WTC11 (cell line): Measurements from ENCODE around the gene FYN. TPM values are rescaled to one million over a fixed set of nuclear protein-coding genes. Genes with fewer than 3 reads are reported as not detected.

ENCODE experiments used
- ATAC-seq: fragments of 200-7000 bp; cut with Tn5 transposase; 2 replicates; pipeline ENCODE4 v1.10.0; 2021; ENCODE audit warnings: mild to moderate bottlenecking, moderate library complexity
- CTCF ChIA-PET: fragments of 300-600 bp; sonication (Branson Sonifier 250); formaldehyde crosslinking; loops from one replicate; lab custom pipeline; 2021; ENCODE audit warnings: antibody characterized with exemption; lab: Charles Lee
- POLR2A ChIA-PET: fragments of 350-600 bp; sonication (Branson Sonifier 250); formaldehyde crosslinking; loops from one replicate; lab custom pipeline; 2021; ENCODE audit warnings: antibody characterized with exemption; lab: Charles Lee
- DNase-seq: peaks from one replicate; pipeline ENCODE4 v3.0.0; 2021; ENCODE audit warnings: low spot score
- H3K27ac Mint-ChIP-seq: 2 replicates; pipeline ENCODE4 v1.8.0; 2021; ENCODE audit warnings: mixed read lengths
- H3K27me3 Mint-ChIP-seq: 2 replicates; pipeline ENCODE4 v1.8.0; 2021; ENCODE audit warnings: low read depth, mild to moderate bottlenecking, moderate library complexity, mixed read lengths
- H3K36me3 Mint-ChIP-seq: 2 replicates; pipeline ENCODE4 v1.8.0; 2021; ENCODE audit warnings: mixed read lengths
- H3K4me1 Mint-ChIP-seq: 2 replicates; pipeline ENCODE4 v1.8.0; 2022; ENCODE audit warnings: mixed read lengths
- H3K4me3 Mint-ChIP-seq: 2 replicates; pipeline ENCODE4 v1.8.0; 2021; ENCODE audit warnings: mild to moderate bottlenecking, moderate library complexity, mixed read lengths
- H3K9me3 Mint-ChIP-seq: 2 replicates; pipeline ENCODE4 v1.8.0; 2021; ENCODE audit warnings: mixed read lengths
- ARID4B ChIP-seq: sonication (generic); formaldehyde crosslinking; IDR thresholded peaks from 2 replicates; pipeline ENCODE4 v1.8.0; 2023; ENCODE audit warnings: missing genetic modification reagents, mild to moderate bottlenecking, borderline replicate concordance
- CREB1 ChIP-seq: sonication (generic); formaldehyde crosslinking; IDR thresholded peaks from 2 replicates; pipeline ENCODE4 v1.8.0; 2023; ENCODE audit warnings: mild to moderate bottlenecking, missing genetic modification reagents
- E2F1 ChIP-seq: sonication (generic); formaldehyde crosslinking; IDR thresholded peaks from 2 replicates; pipeline ENCODE4 v1.8.0; 2022; ENCODE audit warnings: mild to moderate bottlenecking, missing genetic modification reagents
- EMX1 ChIP-seq: fragments of 250-450 bp; sonication (Bioruptor Pico); IDR thresholded peaks from 2 replicates; pipeline ENCODE4 v1.8.0; 2021; ENCODE audit warnings: mild to moderate bottlenecking
- ESRRA ChIP-seq: sonication (generic); formaldehyde crosslinking; IDR thresholded peaks from 2 replicates; pipeline ENCODE4 v1.8.1; 2022; ENCODE audit warnings: mild to moderate bottlenecking, missing genetic modification reagents, borderline replicate concordance
- ETV6 ChIP-seq: sonication (generic); formaldehyde crosslinking; IDR thresholded peaks from 2 replicates; pipeline ENCODE4 v1.8.1; 2022; ENCODE audit warnings: mild to moderate bottlenecking, missing genetic modification reagents
- FOXJ3 ChIP-seq: sonication (generic); formaldehyde crosslinking; IDR thresholded peaks from 2 replicates; pipeline ENCODE4 v1.9.0; 2021; ENCODE audit warnings: missing genetic modification reagents, mild to moderate bottlenecking, borderline replicate concordance
- JUN ChIP-seq: sonication (generic); formaldehyde crosslinking; IDR thresholded peaks from 2 replicates; pipeline ENCODE4 v1.8.0; 2023; ENCODE audit warnings: mild to moderate bottlenecking, missing genetic modification reagents
- NR3C1 ChIP-seq: sonication (generic); formaldehyde crosslinking; conservative IDR thresholded peaks from 2 replicates; pipeline ENCODE4 v1.8.1; 2023; ENCODE audit warnings: low read depth, mild to moderate bottlenecking, missing genetic modification reagents
- RORB ChIP-seq: fragments of 250-450 bp; sonication (Bioruptor Pico); IDR thresholded peaks from 2 replicates; pipeline ENCODE4 v1.9.0; 2021; ENCODE audit warnings: mild to moderate bottlenecking
- SMAD4 ChIP-seq: sonication (generic); formaldehyde crosslinking; IDR thresholded peaks from 2 replicates; pipeline ENCODE4 v1.8.0; 2022; ENCODE audit warnings: mild to moderate bottlenecking, missing genetic modification reagents
- TEAD1 ChIP-seq: sonication (generic); formaldehyde crosslinking; IDR thresholded peaks from 2 replicates; pipeline ENCODE4 v1.8.0; 2022; ENCODE audit warnings: mild to moderate bottlenecking, missing genetic modification reagents
- ZNF396 ChIP-seq: fragments of 250-450 bp; sonication (Bioruptor Pico); IDR thresholded peaks from 2 replicates; pipeline ENCODE4 v1.8.0; 2021; ENCODE audit warnings: mild to moderate bottlenecking, moderate library complexity, borderline replicate concordance
- ZNF671 ChIP-seq: fragments of 250-450 bp; sonication (Bioruptor Pico); IDR thresholded peaks from 2 replicates; pipeline ENCODE4 v1.8.0; 2021; ENCODE audit warnings: mild to moderate bottlenecking
- total RNA-seq: library from RNA; stranded (reverse); gene quantifications from 3 replicates; pipeline ENCODE4 v1.2.3, GENCODE V29; 2021
- TF ChIP-seq, protein P1 (sequence below): sonication (generic); formaldehyde crosslinking; IDR thresholded peaks from 2 replicates; pipeline ENCODE4 v1.8.1; 2022; ENCODE audit warnings: mild to moderate bottlenecking, moderate library complexity, missing genetic modification reagents
- TF ChIP-seq, protein P2 (sequence below): fragments of 250-450 bp; sonication (Bioruptor Pico); IDR thresholded peaks from 2 replicates; pipeline ENCODE4 v1.9.0; 2021; ENCODE audit warnings: mild to moderate bottlenecking
- TF ChIP-seq, protein P3 (sequence below): fragments of 250-450 bp; sonication (Bioruptor Pico); conservative IDR thresholded peaks from 2 replicates; pipeline ENCODE4 v1.9.0; 2021; ENCODE audit warnings: mild to moderate bottlenecking

The FYN gene
- total RNA-seq, 1 experiment from 2014 or later: 63.9 TPM

GRCh38 chr6:111625099-111625416 lies 248.2 kb downstream of the FYN start:
- ChIA-PET POLR2A (no interaction called here), CTCF (interaction anchor here (0.6 to 1.6 kb wide), 3 partner anchors 17 to 263 kb away, joined by 3 to 5 read pairs (median 3); partner anchors contain the start of gene TRAF3IP2)
- no peaks in the 10 kb centered on the region; the same call in none of the 2 replicates for H3K27me3 Mint-ChIP-seq

More at GRCh38 chr6:111625099-111625416, 248.2 kb downstream of the FYN start:
- Mint-ChIP-seq H3K4me1 (peaks cover 10% of the 10 kb centered on the region), H3K36me3 (no peaks in the 10 kb centered on the region), H3K9me3 (no peaks in the 10 kb centered on the region), H3K4me3 (no peak overlapping the region), H3K27ac (no peak overlapping the region)
- ATAC-seq (no peak), DNase-seq (no peak)
- no peak for TF ChIP-seq NR3C1 (CRISPR knock-in tag)
- no peak for TF ChIP-seq ARID4B (CRISPR knock-in tag)
- TF ChIP-seq SMAD4: no peak
- TF ChIP-seq, protein P1, sequence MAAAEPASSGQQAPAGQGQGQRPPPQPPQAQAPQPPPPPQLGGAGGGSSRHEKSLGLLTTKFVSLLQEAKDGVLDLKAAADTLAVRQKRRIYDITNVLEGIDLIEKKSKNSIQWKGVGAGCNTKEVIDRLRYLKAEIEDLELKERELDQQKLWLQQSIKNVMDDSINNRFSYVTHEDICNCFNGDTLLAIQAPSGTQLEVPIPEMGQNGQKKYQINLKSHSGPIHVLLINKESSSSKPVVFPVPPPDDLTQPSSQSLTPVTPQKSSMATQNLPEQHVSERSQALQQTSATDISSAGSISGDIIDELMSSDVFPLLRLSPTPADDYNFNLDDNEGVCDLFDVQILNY (CRISPR knock-in tag): no peak
- TF ChIP-seq ZNF671: no peak
- TF ChIP-seq, protein P2, sequence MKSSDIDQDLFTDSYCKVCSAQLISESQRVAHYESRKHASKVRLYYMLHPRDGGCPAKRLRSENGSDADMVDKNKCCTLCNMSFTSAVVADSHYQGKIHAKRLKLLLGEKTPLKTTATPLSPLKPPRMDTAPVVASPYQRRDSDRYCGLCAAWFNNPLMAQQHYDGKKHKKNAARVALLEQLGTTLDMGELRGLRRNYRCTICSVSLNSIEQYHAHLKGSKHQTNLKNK (CRISPR knock-in tag): no peak
- no peak for TF ChIP-seq ZNF396 (CRISPR knock-in tag)
- no peak for TF ChIP-seq ESRRA (CRISPR knock-in tag)
- TF ChIP-seq, protein P3, sequence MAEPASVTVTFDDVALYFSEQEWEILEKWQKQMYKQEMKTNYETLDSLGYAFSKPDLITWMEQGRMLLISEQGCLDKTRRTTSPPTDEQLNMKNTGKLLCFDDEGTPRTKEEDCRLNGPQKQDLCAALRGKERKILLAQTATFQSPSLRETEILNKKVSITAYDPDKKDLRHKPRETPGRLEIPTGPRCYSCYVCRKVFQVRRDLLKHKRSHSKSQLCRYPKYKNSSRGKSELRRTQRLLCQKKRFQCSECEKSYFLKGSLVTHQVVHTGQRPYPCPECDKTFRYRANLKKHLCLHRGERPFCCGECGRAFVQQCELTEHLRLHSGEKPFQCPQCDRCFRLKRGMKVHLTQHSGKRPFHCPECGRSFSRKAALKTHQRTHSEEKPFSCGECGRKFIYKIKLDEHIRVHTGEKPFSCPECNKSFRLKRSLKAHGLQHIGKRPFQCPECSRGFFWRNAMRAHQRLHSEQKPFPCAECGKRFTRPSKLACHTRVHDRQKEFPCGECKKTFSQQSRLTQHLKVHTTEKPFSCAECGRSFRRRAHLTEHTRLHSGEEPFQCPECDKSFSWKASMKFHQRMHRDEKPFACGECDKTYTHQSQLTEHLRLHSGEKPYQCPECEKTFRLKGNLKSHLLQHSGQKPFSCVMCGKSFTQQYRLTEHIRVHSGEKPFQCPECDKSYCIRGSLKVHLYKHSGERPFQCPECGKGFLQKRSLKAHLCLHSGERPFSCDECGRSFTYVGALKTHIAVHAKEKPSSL (CRISPR knock-in tag): no peak
- TF ChIP-seq E2F1 (CRISPR knock-in tag): no peak
- TF ChIP-seq FOXJ3 (CRISPR knock-in tag): no peak
- no peak for TF ChIP-seq TEAD1 (CRISPR knock-in tag)
- TF ChIP-seq RORB (CRISPR knock-in tag): no peak
- TF ChIP-seq JUN: no peak
- TF ChIP-seq CREB1 (CRISPR knock-in tag): no peak
- no peak for TF ChIP-seq ETV6 (CRISPR knock-in tag)
- TF ChIP-seq EMX1 (CRISPR knock-in tag): no peak
